Ishikawa (cell line): Measurements from ENCODE around the gene SLC35G1.

Experiments
- CEBPB ChIP-seq: IDR thresholded peaks from 2 replicates; pipeline ENCODE4 v1.6.1; 2012
- EP300 ChIP-seq: IDR thresholded peaks from 2 replicates; pipeline ENCODE4 v1.6.1; 2012; ENCODE audit warnings: borderline replicate concordance
- FOXM1 ChIP-seq: IDR thresholded peaks from 2 replicates; pipeline ENCODE4 v1.6.1; 2012; ENCODE audit warnings: low read depth, borderline replicate concordance
- TAF1 ChIP-seq: IDR thresholded peaks from 2 replicates; pipeline ENCODE4 v1.6.1; 2012; ENCODE audit warnings: low read depth, mild to moderate bottlenecking
- TEAD4 ChIP-seq: IDR thresholded peaks from 2 replicates; pipeline ENCODE4 v1.6.1; 2012
- YY1 ChIP-seq: IDR thresholded peaks from 2 replicates; pipeline ENCODE4 v1.6.1; 2012; ENCODE audit warnings: low read depth
- TF ChIP-seq, protein P1 (sequence below): IDR thresholded peaks from 2 replicates; pipeline ENCODE4 v1.6.1; 2012
- TF ChIP-seq, protein P2 (sequence below): IDR thresholded peaks from 2 replicates; pipeline ENCODE4 v1.6.1; 2012; ENCODE audit warnings: low read depth, mild to moderate bottlenecking

DNA sequence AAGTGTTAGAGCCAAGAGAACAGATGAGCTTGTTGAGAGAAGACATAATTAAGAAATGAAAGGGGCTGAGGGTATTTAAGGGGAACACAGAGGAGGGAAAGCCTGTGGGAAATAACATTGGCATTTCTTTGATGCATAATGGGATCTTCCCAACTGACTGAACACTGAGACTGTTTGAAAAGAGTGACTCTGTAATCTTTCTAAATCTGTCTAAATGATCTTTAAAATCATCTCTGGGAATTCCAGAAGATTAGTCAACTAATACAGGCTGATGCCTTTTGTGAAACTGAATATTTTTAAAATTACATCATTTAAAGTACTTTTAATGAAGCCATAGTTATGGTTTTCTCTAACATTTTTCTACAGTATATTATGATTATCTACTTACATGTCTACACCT lies 17.4 kb upstream of the SLC35G1 start:
- TF ChIP-seq TAF1: no peak
- TF ChIP-seq, protein P1, sequence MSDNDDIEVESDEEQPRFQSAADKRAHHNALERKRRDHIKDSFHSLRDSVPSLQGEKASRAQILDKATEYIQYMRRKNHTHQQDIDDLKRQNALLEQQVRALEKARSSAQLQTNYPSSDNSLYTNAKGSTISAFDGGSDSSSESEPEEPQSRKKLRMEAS: no peak
- TF ChIP-seq YY1: no peak
- TF ChIP-seq FOXM1: no peak
- no peak for TF ChIP-seq EP300
- TF ChIP-seq CEBPB: no peak
- TF ChIP-seq, protein P2, sequence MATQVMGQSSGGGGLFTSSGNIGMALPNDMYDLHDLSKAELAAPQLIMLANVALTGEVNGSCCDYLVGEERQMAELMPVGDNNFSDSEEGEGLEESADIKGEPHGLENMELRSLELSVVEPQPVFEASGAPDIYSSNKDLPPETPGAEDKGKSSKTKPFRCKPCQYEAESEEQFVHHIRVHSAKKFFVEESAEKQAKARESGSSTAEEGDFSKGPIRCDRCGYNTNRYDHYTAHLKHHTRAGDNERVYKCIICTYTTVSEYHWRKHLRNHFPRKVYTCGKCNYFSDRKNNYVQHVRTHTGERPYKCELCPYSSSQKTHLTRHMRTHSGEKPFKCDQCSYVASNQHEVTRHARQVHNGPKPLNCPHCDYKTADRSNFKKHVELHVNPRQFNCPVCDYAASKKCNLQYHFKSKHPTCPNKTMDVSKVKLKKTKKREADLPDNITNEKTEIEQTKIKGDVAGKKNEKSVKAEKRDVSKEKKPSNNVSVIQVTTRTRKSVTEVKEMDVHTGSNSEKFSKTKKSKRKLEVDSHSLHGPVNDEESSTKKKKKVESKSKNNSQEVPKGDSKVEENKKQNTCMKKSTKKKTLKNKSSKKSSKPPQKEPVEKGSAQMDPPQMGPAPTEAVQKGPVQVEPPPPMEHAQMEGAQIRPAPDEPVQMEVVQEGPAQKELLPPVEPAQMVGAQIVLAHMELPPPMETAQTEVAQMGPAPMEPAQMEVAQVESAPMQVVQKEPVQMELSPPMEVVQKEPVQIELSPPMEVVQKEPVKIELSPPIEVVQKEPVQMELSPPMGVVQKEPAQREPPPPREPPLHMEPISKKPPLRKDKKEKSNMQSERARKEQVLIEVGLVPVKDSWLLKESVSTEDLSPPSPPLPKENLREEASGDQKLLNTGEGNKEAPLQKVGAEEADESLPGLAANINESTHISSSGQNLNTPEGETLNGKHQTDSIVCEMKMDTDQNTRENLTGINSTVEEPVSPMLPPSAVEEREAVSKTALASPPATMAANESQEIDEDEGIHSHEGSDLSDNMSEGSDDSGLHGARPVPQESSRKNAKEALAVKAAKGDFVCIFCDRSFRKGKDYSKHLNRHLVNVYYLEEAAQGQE: no peak
- no peak for TF ChIP-seq TEAD4
